Fibroblast of peridontal ligament (primary cell): ENCODE measurements around the gene IFT122.

Experiments
- DNase-seq: peaks from one replicate; pipeline ENCODE4 v3.0.0-alpha.2; 2010; ENCODE audit errors: extremely low read depth

The IFT122 gene

GRCh38 chr3:129517516-129517915 lies 77.5 kb downstream of the IFT122 start:
- DNase-seq, result no peak

- DNase-seq, result no peak
Measured at GRCh38 chr3:129518038-129518561, 78.1 kb downstream of the IFT122 start.

GRCh38 chr3:129518581-129518980 lies 78.6 kb downstream of the IFT122 start:
- no peak for DNase-seq

GRCh38 chr3:129519449-129519848 lies 79.4 kb downstream of the IFT122 start:
- no peak for DNase-seq

- no peak for DNase-seq
Measured at GRCh38 chr3:129519896-129520715, 80.1 kb downstream of the IFT122 start.

- DNase-seq, result no peak
Measured at GRCh38 chr3:129520960-129521359, 80.9 kb downstream of the IFT122 start.

- DNase-seq, result no peak
Measured at GRCh38 chr3:129521611-129522010, 81.6 kb downstream of the IFT122 start.

GRCh38 chr3:129522953-129523352 lies 82.9 kb downstream of the IFT122 start:
- no peak for DNase-seq

GRCh38 chr3:129524081-129524480 lies 84.1 kb downstream of the IFT122 start:
- DNase-seq, result no peak

GRCh38 chr3:129525341-129525968 lies 85.4 kb downstream of the IFT122 start:
- peak; percentile 59 for DNase-seq

GRCh38 chr3:129526121-129526900 lies 86.3 kb downstream of the IFT122 start:
- no peak for DNase-seq

GRCh38 chr3:129527262-129527661 lies 87.2 kb downstream of the IFT122 start:
- DNase-seq, result no peak

GRCh38 chr3:129528589-129529100 lies 88.6 kb downstream of the IFT122 start, which contains the start of gene RHO:
RHO (plus strand) TSS chr3:129528639; CDS start chr3:129528734, 95 bp downstream.
- no peak for DNase-seq

- DNase-seq, result no peak
Measured at GRCh38 chr3:129529436-129530210, 89.6 kb downstream of the IFT122 start.

GRCh38 chr3:129530251-129530791 lies 90.3 kb downstream of the IFT122 start:
- peak; percentile 76 for DNase-seq

GRCh38 chr3:129530821-129531220 lies 90.8 kb downstream of the IFT122 start:
- DNase-seq, result no peak

- DNase-seq, result no peak
Measured at GRCh38 chr3:129531699-129532098, 91.7 kb downstream of the IFT122 start.

- no peak for DNase-seq
Measured at GRCh38 chr3:129532261-129532660, 92.2 kb downstream of the IFT122 start.

- DNase-seq, result no peak
Measured at GRCh38 chr3:129533406-129533805, 93.4 kb downstream of the IFT122 start.

GRCh38 chr3:129534428-129535027 lies 94.5 kb downstream of the IFT122 start:
- no peak for DNase-seq
